Measurements from ENCODE around the gene TACR2.

GRCh38 chr10:69406816-69407580 lies 9.7 kb downstream of the TACR2 start:
- TF ChIP-seq FOS (IDR thresholded peaks at IDR 0.05; ENCODE audit: borderline replicate concordance, insufficient read depth, low read length) = no peak
- no peak for TF ChIP-seq POLR2A (IDR thresholded peaks at IDR 0.05; ENCODE audit: low read depth, low read length)
- TF ChIP-seq EZH2 (IDR thresholded peaks at IDR 0.05; ENCODE audit: borderline replicate concordance, low read depth, low read length, severe bottlenecking) = no peak
- TF ChIP-seq CTCF (IDR thresholded peaks at IDR 0.05; ENCODE audit: extremely low read depth in 1 of 2, insufficient read depth in 1 of 2, low read depth in 1 of 2, low read length in 2 of 2) = no peak
- no peak for TF ChIP-seq POLR2AphosphoS5 (IDR thresholded peaks at IDR 0.05; ENCODE audit: insufficient read depth, low read depth, low read length)
- TF ChIP-seq, protein P1, sequence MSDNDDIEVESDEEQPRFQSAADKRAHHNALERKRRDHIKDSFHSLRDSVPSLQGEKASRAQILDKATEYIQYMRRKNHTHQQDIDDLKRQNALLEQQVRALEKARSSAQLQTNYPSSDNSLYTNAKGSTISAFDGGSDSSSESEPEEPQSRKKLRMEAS (IDR thresholded peaks at IDR 0.05; ENCODE audit: insufficient read depth, insufficient read length) = no peak
- TF ChIP-seq JUN (IDR thresholded peaks at IDR 0.05; ENCODE audit: borderline replicate concordance, insufficient read depth, insufficient read length, low read depth) = no peak
- no peak for TF ChIP-seq MYC (IDR thresholded peaks at IDR 0.05; ENCODE audit: low read depth, low read length)

Measured in endothelial cell of umbilical vein (primary cell).